Parathyroid adenoma (tissue), 2 donors: ENCODE data around the gene SEMA5B.

Experiments
- H2AFZ ChIP-seq: fragments of 300-600 bp; sonication (generic); one replicate; pipeline ENCODE4 v1.7.0; 2017; ENCODE audit warnings: antibody characterized with exemption, mild to moderate bottlenecking
- H3K27ac ChIP-seq: fragments of 300-600 bp; sonication (generic); one replicate; pipeline ENCODE4 v1.7.0; 2017
- H3K27me3 ChIP-seq: fragments of 300-600 bp; sonication (generic); one replicate; pipeline ENCODE4 v1.7.0; 2017; ENCODE audit warnings: low read length; ENCODE audit not compliant: control insufficient read depth, insufficient read depth
- H3K36me3 ChIP-seq: fragments of 300-600 bp; sonication (generic); one replicate; pipeline ENCODE4 v1.7.0; 2017; ENCODE audit warnings: low read length; ENCODE audit not compliant: control insufficient read depth, insufficient read depth
- H3K4me1 ChIP-seq: fragments of 300-600 bp; sonication (generic); one replicate; pipeline ENCODE4 v1.7.0; 2017; ENCODE audit warnings: control low read depth
- H3K4me2 ChIP-seq: fragments of 300-600 bp; sonication (generic); one replicate; pipeline ENCODE4 v1.7.0; 2017; ENCODE audit warnings: low read length
- H3K4me3 ChIP-seq: fragments of 300-600 bp; sonication (generic); one replicate; pipeline ENCODE4 v1.7.0; 2017; ENCODE audit warnings: low read depth, low read length
- H3K79me2 ChIP-seq: fragments of 300-600 bp; sonication (generic); one replicate; pipeline ENCODE4 v1.7.0; 2017; ENCODE audit warnings: control low read depth
- H3K9ac ChIP-seq: fragments of 300-600 bp; sonication (generic); one replicate; pipeline ENCODE4 v1.7.0; 2017; ENCODE audit warnings: mild to moderate bottlenecking
- H3K9me3 ChIP-seq: fragments of 300-600 bp; sonication (generic); one replicate; pipeline ENCODE4 v1.7.0; 2017; ENCODE audit warnings: low read length; ENCODE audit not compliant: control insufficient read depth
- TF ChIP-seq, protein P1 (sequence below): fragments of 300-600 bp; sonication (generic); IDR thresholded peaks from one replicate; pipeline ENCODE4 v1.7.0; 2017; ENCODE audit warnings: antibody characterized with exemption, mild to moderate bottlenecking
- donor health status: primary hyperparathyroidism.

The SEMA5B gene

DNA sequence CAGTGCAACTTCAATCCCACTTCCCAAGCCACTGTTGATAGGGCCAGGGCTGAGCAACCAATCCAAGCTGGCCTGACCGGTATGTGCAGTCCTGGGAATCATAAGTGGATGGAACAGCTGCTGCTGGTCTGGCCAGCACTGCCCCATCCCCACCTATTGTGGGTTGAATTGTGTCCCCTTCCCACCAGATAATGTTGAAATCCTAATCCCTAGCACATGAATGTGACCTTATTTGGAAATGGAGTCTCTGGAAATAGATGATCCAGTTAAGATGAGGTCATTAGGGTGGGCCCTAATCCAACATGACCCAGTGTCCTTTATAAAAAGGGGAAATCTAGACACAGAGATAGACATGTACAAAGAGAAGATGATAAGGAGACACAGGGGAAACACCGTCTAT, 25.5 kb upstream of the SEMA5B start:
- Histone ChIP-seq H2AFZ (no peak overlapping the region), H3K9me3 (no peaks in the 10 kb centered on the region), H3K27ac (no peak overlapping the region), H3K27me3 (no peaks in the 10 kb centered on the region), H3K4me1 (no peaks in the 10 kb centered on the region), H3K79me2 (no peaks in the 10 kb centered on the region), H3K4me3 (no peak overlapping the region), H3K4me2 (no peak overlapping the region), H3K36me3 (no peaks in the 10 kb centered on the region), H3K9ac (no peak overlapping the region)
- TF ChIP-seq, protein P1, sequence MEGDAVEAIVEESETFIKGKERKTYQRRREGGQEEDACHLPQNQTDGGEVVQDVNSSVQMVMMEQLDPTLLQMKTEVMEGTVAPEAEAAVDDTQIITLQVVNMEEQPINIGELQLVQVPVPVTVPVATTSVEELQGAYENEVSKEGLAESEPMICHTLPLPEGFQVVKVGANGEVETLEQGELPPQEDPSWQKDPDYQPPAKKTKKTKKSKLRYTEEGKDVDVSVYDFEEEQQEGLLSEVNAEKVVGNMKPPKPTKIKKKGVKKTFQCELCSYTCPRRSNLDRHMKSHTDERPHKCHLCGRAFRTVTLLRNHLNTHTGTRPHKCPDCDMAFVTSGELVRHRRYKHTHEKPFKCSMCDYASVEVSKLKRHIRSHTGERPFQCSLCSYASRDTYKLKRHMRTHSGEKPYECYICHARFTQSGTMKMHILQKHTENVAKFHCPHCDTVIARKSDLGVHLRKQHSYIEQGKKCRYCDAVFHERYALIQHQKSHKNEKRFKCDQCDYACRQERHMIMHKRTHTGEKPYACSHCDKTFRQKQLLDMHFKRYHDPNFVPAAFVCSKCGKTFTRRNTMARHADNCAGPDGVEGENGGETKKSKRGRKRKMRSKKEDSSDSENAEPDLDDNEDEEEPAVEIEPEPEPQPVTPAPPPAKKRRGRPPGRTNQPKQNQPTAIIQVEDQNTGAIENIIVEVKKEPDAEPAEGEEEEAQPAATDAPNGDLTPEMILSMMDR, result no peak

DNA sequence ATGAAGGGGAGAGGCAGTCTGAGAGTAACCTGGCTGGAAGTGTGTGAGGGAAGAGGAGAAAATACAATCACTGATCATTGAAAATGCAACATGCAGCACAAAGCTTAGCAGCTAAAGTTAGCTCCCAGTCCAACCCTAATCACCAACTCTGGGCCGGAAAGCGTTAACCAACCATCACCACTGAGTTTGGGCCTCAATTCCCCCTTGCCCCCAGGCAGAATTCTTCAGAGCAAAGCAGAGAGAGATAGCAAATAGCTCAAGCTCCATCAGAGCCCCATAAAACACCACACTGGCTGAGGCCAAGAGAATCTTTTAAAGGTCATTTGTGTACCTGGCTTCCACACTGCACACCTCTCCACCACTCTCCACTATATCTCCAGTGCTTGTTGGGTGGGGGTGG, 23.1 kb upstream of the SEMA5B start:
- no peak overlapping the region for H3K9ac ChIP-seq
- no peaks in the 10 kb centered on the region for H3K36me3 ChIP-seq
- H3K4me1 ChIP-seq, result no peaks in the 10 kb centered on the region
- H3K27me3 ChIP-seq, result no peaks in the 10 kb centered on the region
- H2AFZ ChIP-seq, result no peak overlapping the region
- no peaks in the 10 kb centered on the region for H3K79me2 ChIP-seq
- H3K27ac ChIP-seq, result no peak overlapping the region
- no peaks in the 10 kb centered on the region for H3K9me3 ChIP-seq
- H3K4me2 ChIP-seq, result no peak overlapping the region
- TF ChIP-seq, protein P1, result no peak
- no peak overlapping the region for H3K4me3 ChIP-seq

DNA sequence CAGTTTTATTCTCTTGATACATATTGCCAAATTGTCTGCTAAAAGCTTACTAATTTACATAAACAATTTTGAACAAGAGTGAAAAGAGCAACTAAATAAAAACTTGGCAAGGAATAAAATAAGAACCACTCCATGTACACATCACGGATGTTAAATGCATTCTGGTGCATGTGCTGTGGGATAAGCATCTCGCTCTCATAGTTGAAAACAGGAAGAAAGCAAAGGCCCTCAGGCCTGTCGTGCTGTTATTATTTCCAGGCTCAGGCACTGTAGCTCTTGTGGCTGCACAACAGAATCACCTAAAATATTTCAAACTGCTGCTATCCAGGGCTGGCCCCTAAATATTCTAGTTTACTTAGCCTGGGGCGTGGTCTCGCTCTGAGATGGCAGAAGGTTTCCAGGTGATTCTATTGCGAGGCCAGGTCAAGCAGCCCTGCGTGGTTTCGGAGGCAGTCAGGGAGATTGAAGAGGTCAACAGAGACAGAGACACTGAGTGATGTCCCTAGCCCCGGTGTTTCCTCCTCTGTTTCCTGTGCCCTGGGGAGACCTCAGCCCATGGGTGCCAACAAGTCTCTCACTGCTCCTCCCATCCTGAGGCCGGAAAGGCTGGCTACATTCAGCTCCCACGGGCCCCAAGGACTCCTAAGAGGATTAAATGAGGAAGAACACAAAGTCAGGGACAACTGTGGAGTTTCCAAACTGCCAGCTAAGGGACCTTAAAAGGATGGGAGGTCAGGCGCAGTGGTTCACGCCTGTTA, 21.1 kb upstream of the SEMA5B start:
- Histone ChIP-seq H3K9me3 (no peaks in the 10 kb centered on the region), H3K9ac (no peak overlapping the region), H3K4me1 (no peaks in the 10 kb centered on the region), H3K79me2 (no peaks in the 10 kb centered on the region), H3K4me3 (no peak overlapping the region), H3K27ac (no peak overlapping the region), H2AFZ (no peak overlapping the region), H3K36me3 (no peaks in the 10 kb centered on the region), H3K4me2 (no peak overlapping the region), H3K27me3 (no peaks in the 10 kb centered on the region)
- TF ChIP-seq, protein P1, result no peak

DNA sequence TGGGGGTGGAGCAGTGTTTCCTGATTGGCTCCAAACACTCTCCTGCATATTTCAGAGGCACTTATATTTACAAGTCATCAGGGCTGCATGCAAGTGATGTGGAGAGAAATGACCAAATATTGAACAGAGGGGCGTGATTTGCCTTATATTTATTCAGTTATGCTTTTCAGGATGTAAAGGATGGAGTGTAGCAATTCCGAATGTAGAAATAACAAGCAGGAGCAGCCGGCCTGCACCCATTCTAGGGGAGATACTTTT, 19.4 kb upstream of the SEMA5B start:
- no peak overlapping the region for H3K9ac ChIP-seq
- H3K36me3 ChIP-seq, result no peaks in the 10 kb centered on the region
- no peaks in the 10 kb centered on the region for H3K9me3 ChIP-seq
- H3K4me2 ChIP-seq, result no peak overlapping the region
- H3K4me3 ChIP-seq, result no peak overlapping the region
- no peaks in the 10 kb centered on the region for H3K79me2 ChIP-seq
- TF ChIP-seq, protein P1, result no peak
- H3K27me3 ChIP-seq, result no peaks in the 10 kb centered on the region
- no peak overlapping the region for H2AFZ ChIP-seq
- no peak overlapping the region for H3K27ac ChIP-seq
- no peaks in the 10 kb centered on the region for H3K4me1 ChIP-seq
